Omental fat pad (tissue), 4 donors: ENCODE data around the gene ING1. TPM values are rescaled to one million over a fixed set of nuclear protein-coding genes. Genes with fewer than 3 reads are reported as not detected.
"Not testable (repeated sequence)": the region's sequence is repeated elsewhere in the genome, so short reads cannot be mapped to it uniquely, and the experiment has no call there.

Experiments
- ATAC-seq: fragments of 150-250 bp; one replicate; pipeline ENCODE4 v1.9.1; 2016; ENCODE audit warnings: mild to moderate bottlenecking, moderate library complexity; ENCODE audit not compliant: low FRiP score
- DNase-seq: peaks from one replicate; pipeline ENCODE4 v3.0.0-alpha.2; 2019; ENCODE audit warnings: low spot score
- CTCF ChIP-seq, 3 donors: fragments of 450-650 bp; IDR thresholded peaks; one replicate each; pipeline ENCODE4 v1.5.1; 2016 to 2017; ENCODE audit warnings: antibody characterized with exemption in 3 of 3, mild to moderate bottlenecking in 3 of 3, moderate library complexity in 2 of 3
- total RNA-seq, 4 donors: library from RNA; depleted of rRNA; stranded (reverse); fragments of >200 nt; gene quantifications; one replicate each; pipeline ENCODE4 v1.1.0, GENCODE V29; 2016

ING1 gene
- total RNA-seq, 4 donors from 2014 or later = 14.9 to 56.6 (median 20.8) TPM

- TF ChIP-seq CTCF (IDR thresholded peaks at IDR 0.05) = no peak
- ATAC-seq (no peak), DNase-seq (no peak)
Observed at GRCh38 chr13:110683921-110684320, 29.6 kb upstream of the ING1 start.

DNA sequence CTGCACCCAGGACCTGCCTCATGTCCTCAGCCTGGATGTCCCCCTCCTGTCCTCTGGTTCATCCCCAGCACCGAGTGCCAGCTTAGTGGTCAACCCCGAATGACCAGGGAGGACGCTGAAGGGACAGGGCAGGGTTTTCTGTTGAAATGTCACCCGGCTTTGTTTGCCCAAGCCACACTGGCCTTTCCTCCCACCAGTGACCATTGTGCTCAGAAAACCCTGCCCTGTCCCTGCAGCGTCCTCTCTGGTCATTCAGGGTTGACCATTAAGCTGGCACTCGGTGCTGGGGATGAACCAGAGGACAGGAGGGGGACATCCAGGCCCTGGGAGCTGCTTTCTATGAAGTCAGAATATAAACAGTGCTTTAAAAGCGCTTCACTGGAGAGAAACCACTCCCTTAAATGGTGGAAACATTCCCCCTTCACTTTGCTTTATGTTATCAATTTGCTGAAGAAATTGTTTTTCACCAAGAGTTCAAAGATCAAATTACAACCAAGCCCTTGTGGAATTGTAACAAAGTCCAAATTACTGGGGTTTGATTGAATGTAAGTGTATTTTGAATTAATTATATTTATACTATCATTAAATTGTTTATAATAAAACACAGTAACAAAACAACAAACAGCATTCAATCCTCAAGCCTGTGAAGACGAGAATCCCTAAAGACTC is 29.0 kb upstream of the ING1 start:
- no peak for TF ChIP-seq CTCF (IDR thresholded peaks at IDR 0.05)
- ATAC-seq (no peak), DNase-seq (no peak)

GRCh38 chr13:110685305-110686020 is 28.0 kb upstream of the ING1 start:
- no peak for TF ChIP-seq CTCF (IDR thresholded peaks at IDR 0.05)
- no peak for ATAC-seq
- DNase-seq = no peak

GRCh38 chr13:110687736-110688135 is 25.8 kb upstream of the ING1 start:
- no peak for ATAC-seq
- DNase-seq = no peak
- no peak for TF ChIP-seq CTCF (IDR thresholded peaks at IDR 0.05)

GRCh38 chr13:110689041-110689440 is 24.5 kb upstream of the ING1 start:
- DNase-seq (no peak), ATAC-seq (no peak)
- TF ChIP-seq CTCF (IDR thresholded peaks at IDR 0.05) = no peak

- no peak for DNase-seq
- no peak for ATAC-seq
- no peak for TF ChIP-seq CTCF (IDR thresholded peaks at IDR 0.05)
Observed at GRCh38 chr13:110689711-110690110, 23.8 kb upstream of the ING1 start.

DNA sequence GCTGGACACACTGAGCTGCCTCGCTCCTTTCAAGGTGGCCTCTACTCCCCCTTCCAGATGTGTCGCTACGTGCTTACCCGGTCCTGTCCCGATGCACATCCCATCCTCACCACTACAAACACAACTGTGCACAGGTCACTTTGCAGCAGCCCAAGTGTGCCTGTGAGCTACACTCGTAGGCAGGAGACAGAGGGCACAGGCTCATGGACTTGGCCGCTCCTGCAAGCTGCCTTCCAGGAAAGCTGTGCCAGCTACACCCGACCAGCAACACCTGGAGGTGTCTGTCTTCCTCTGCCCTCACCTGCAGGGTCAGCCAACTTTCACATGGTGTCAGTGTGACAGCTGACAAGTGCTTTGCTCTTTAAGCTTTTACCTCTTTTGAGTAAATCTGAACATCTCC is 23.0 kb upstream of the ING1 start:
- ATAC-seq (no peak), DNase-seq (no peak)
- TF ChIP-seq CTCF (IDR thresholded peaks at IDR 0.05) = no peak

GRCh38 chr13:110695774-110696173 is 17.7 kb upstream of the ING1 start:
- not testable (repeated sequence) for DNase-seq, ATAC-seq
